Measurements from ENCODE around the gene PAH. TPM values are rescaled to one million over a fixed set of nuclear protein-coding genes. Genes with fewer than 3 reads are reported as not detected.

PAH gene
- polyA plus RNA-seq, 2 of the 4 experiments (the other 2 are of a cell fraction): not detected

DNA sequence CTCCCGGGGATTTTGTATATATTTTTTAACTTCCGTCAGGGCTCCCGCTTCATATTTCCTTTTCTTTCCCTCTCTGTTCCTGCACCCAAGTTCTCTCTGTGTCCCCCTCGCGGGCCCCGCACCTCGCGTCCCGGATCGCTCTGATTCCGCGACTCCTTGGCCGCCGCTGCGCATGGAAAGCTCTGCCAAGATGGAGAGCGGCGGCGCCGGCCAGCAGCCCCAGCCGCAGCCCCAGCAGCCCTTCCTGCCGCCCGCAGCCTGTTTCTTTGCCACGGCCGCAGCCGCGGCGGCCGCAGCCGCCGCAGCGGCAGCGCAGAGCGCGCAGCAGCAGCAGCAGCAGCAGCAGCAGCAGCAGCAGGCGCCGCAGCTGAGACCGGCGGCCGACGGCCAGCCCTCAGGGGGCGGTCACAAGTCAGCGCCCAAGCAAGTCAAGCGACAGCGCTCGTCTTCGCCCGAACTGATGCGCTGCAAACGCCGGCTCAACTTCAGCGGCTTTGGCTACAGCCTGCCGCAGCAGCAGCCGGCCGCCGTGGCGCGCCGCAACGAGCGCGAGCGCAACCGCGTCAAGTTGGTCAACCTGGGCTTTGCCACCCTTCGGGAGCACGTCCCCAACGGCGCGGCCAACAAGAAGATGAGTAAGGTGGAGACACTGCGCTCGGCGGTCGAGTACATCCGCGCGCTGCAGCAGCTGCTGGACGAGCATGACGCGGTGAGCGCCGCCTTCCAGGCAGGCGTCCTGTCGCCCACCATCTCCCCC lies 41.2 kb upstream of the PAH start:
- peak overlapping the region; percentile 53 for H3K4me3 ChIP-seq
- peak; percentile 64 to 80; a peak in 5 of 6 replicates for ATAC-seq

More for the DNA sequence above, 41.2 kb upstream of the PAH start:
- CTCF ChIA-PET: interaction anchor here (3.8 kb wide), 1 partner anchor 590 kb away, joined by 11 read pairs; no protein-coding TSS in a partner anchor
- no peaks in the 10 kb centered on the region for H3K9me3 ChIP-seq
- no peaks in the 10 kb centered on the region for H3K4me1 ChIP-seq
- no peak for TF ChIP-seq EHMT2 (IDR thresholded peaks at IDR 0.05; ENCODE audit: low read depth)
- TF ChIP-seq, protein P1, sequence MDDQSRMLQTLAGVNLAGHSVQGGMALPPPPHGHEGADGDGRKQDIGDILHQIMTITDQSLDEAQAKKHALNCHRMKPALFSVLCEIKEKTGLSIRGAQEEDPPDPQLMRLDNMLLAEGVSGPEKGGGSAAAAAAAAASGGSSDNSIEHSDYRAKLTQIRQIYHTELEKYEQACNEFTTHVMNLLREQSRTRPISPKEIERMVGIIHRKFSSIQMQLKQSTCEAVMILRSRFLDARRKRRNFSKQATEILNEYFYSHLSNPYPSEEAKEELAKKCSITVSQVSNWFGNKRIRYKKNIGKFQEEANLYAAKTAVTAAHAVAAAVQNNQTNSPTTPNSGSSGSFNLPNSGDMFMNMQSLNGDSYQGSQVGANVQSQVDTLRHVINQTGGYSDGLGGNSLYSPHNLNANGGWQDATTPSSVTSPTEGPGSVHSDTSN (IDR thresholded peaks at IDR 0.05): no peak
- TF ChIP-seq, protein P2, sequence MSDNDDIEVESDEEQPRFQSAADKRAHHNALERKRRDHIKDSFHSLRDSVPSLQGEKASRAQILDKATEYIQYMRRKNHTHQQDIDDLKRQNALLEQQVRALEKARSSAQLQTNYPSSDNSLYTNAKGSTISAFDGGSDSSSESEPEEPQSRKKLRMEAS (IDR thresholded peaks at IDR 0.05): no peak; the same call in 1 of the 2 replicates
- TF ChIP-seq REST (IDR thresholded peaks at IDR 0.05): no peak
- no peak for TF ChIP-seq MAFK (IDR thresholded peaks at IDR 0.05; ENCODE audit: partially characterized antibody)
- no peak for TF ChIP-seq SREBF2 (IDR thresholded peaks at IDR 0.05)
- no peak for TF ChIP-seq EHF (CRISPR knock-in tag; IDR thresholded peaks at IDR 0.05)
- no peak for TF ChIP-seq RCOR1 (IDR thresholded peaks at IDR 0.05; ENCODE audit: low read depth, low read length)
- TF ChIP-seq NFE2L2 (conservative IDR thresholded peaks at IDR 0.05; ENCODE audit: low read length): no peak
- no peak for TF ChIP-seq JUN (IDR thresholded peaks at IDR 0.05)
- TF ChIP-seq KDM5A (IDR thresholded peaks at IDR 0.05): no peak
- no peak for TF ChIP-seq CHD2 (IDR thresholded peaks at IDR 0.05; ENCODE audit: low read length, partially characterized antibody)
- TF ChIP-seq, protein P3, sequence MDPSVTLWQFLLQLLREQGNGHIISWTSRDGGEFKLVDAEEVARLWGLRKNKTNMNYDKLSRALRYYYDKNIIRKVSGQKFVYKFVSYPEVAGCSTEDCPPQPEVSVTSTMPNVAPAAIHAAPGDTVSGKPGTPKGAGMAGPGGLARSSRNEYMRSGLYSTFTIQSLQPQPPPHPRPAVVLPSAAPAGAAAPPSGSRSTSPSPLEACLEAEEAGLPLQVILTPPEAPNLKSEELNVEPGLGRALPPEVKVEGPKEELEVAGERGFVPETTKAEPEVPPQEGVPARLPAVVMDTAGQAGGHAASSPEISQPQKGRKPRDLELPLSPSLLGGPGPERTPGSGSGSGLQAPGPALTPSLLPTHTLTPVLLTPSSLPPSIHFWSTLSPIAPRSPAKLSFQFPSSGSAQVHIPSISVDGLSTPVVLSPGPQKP (IDR thresholded peaks at IDR 0.05; ENCODE audit: low read depth, low read length): no peak
- TF ChIP-seq CEBPB (IDR thresholded peaks at IDR 0.05): no peak
- TF ChIP-seq ZFP36 (IDR thresholded peaks at IDR 0.05; ENCODE audit: borderline replicate concordance, partially characterized antibody): no peak
- no peak for TF ChIP-seq FOSB (CRISPR knock-in tag; IDR thresholded peaks at IDR 0.05)
- no peak for TF ChIP-seq USF2 (IDR thresholded peaks at IDR 0.05)
- no peak for TF ChIP-seq MYC (IDR thresholded peaks at IDR 0.05; ENCODE audit: borderline replicate concordance, low read length)
- TF ChIP-seq RNF2 (IDR thresholded peaks at IDR 0.05; ENCODE audit: borderline replicate concordance, low read depth): no peak
- no peak for TF ChIP-seq HMGXB4 (CRISPR knock-in tag; IDR thresholded peaks at IDR 0.05; ENCODE audit: borderline replicate concordance)
- peak overlapping the region; percentile 100 for H3K4me2 ChIP-seq
- WGBS (ENCODE audit: missing lambda C conversion rate): 18% methylated on average over 37 of the region's 83 CpGs
- FAIRE-seq (no peak), DNase-seq (ENCODE audit: low read depth in 1 of 2, low spot score in 1 of 2) (peak; percentile 21 to 64)
- POLR2A ChIA-PET: no interaction called here
- H3K27ac ChIP-seq: no peak overlapping the region
